ENCODE data around the gene GNA15. TPM values are rescaled to one million over a fixed set of nuclear protein-coding genes. Genes with fewer than 3 reads are reported as not detected.
A peak's percentile ranks its signal among the peaks of the same experiment; 100 is the strongest.

GNA15 gene
- total and polyA plus RNA-seq, 12 donors, result 0.61 to 16.3 (median 6.8) TPM

GRCh38 chr19:3159565-3159964 lies 23.7 kb downstream of the GNA15 start:
- H3K36me3 ChIP-seq (replicated peaks in 1 of 2), result no peaks in the 10 kb centered on the region
- H3K4me3 ChIP-seq, result no peak overlapping the region
- H3K27ac ChIP-seq, result no peak overlapping the region
- peaks cover 0 to 8% of the 10 kb centered on the region in 2 donors for H3K4me1 ChIP-seq (replicated peaks in 1 of 2)
- no peak for TF ChIP-seq POLR2A (IDR thresholded peaks at IDR 0.05)
- TF ChIP-seq, protein P1, sequence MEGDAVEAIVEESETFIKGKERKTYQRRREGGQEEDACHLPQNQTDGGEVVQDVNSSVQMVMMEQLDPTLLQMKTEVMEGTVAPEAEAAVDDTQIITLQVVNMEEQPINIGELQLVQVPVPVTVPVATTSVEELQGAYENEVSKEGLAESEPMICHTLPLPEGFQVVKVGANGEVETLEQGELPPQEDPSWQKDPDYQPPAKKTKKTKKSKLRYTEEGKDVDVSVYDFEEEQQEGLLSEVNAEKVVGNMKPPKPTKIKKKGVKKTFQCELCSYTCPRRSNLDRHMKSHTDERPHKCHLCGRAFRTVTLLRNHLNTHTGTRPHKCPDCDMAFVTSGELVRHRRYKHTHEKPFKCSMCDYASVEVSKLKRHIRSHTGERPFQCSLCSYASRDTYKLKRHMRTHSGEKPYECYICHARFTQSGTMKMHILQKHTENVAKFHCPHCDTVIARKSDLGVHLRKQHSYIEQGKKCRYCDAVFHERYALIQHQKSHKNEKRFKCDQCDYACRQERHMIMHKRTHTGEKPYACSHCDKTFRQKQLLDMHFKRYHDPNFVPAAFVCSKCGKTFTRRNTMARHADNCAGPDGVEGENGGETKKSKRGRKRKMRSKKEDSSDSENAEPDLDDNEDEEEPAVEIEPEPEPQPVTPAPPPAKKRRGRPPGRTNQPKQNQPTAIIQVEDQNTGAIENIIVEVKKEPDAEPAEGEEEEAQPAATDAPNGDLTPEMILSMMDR (IDR thresholded peaks at IDR 0.05), result no peak
- H3K9me3 ChIP-seq (replicated peaks in 1 of 3), result no peaks in the 10 kb centered on the region
- intact Hi-C loops (cut with DNase I), result no loop called here
- 68 to 79% (median 71%) methylated on average over 8 of the region's 8 CpGs for WGBS, 4 donors
- DNase-seq, result no peak
- H3K27me3 ChIP-seq, result no peaks in the 10 kb centered on the region

- intact Hi-C loops (cut with DNase I), result loop anchor here (5.0 to 10.0 kb wide), 4 partner anchors 33 to 275 kb away; no protein-coding TSS in a partner anchor
- WGBS, 4 donors, result 57 to 87% (median 68%) methylated on average over 3 of the region's 3 CpGs
- Histone ChIP-seq H3K9me3 (replicated peaks in 1 of 3) (no peaks in the 10 kb centered on the region), H3K4me3 (no peak overlapping the region), H3K27ac (no peak overlapping the region), H3K36me3 (replicated peaks in 1 of 2) (no peaks in the 10 kb centered on the region), H3K27me3 (no peaks in the 10 kb centered on the region), H3K4me1 (replicated peaks in 1 of 2) (peaks cover 0 to 2% of the 10 kb centered on the region in 2 donors)
- no peak for TF ChIP-seq POLR2A (IDR thresholded peaks at IDR 0.05)
- TF ChIP-seq, protein P1 (IDR thresholded peaks at IDR 0.05), result no peak
- no peak for DNase-seq
These were observed 24.4 kb downstream of the GNA15 start for GRCh38 chr19:3160219-3160618.

DNA sequence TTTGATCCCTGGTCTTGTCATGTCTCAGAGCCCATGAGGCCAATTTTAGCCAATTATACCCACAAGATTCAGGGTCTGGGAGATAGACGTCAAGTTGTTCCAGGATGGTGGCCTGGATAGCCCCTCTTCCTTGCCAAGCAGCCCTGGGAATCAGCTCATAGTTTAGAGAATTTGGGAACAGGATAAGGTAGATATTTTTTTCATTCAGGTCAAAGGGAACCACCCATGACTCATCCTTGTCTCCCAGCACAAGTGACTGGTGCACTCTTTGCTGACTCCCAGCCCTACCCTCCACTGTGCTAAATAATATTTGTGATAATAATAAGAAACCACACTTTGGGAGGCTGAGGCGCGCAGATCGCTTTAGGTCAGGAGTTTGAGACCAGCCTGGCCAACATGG lies 25.6 kb downstream of the GNA15 start:
- H3K27me3 ChIP-seq, result no peaks in the 10 kb centered on the region
- H3K4me3 ChIP-seq, result no peak overlapping the region
- TF ChIP-seq, protein P1 (IDR thresholded peaks at IDR 0.05), result no peak
- no peak for TF ChIP-seq POLR2A (IDR thresholded peaks at IDR 0.05)
- no peak overlapping the region for H3K27ac ChIP-seq
- H3K9me3 ChIP-seq (replicated peaks in 1 of 3), result no peaks in the 10 kb centered on the region
- 88 to 96% (median 90%) methylated on average over 3 to 4 of the region's 4 CpGs for WGBS, 4 donors
- DNase-seq, result no peak
- H3K4me1 ChIP-seq (replicated peaks in 1 of 2), result no peaks in the 10 kb centered on the region
- H3K36me3 ChIP-seq (replicated peaks in 1 of 2), result no peaks in the 10 kb centered on the region
- intact Hi-C loops (cut with DNase I), result loop anchor here (5.0 to 10.0 kb wide), 4 partner anchors 34 to 277 kb away; no protein-coding TSS in a partner anchor

DNA sequence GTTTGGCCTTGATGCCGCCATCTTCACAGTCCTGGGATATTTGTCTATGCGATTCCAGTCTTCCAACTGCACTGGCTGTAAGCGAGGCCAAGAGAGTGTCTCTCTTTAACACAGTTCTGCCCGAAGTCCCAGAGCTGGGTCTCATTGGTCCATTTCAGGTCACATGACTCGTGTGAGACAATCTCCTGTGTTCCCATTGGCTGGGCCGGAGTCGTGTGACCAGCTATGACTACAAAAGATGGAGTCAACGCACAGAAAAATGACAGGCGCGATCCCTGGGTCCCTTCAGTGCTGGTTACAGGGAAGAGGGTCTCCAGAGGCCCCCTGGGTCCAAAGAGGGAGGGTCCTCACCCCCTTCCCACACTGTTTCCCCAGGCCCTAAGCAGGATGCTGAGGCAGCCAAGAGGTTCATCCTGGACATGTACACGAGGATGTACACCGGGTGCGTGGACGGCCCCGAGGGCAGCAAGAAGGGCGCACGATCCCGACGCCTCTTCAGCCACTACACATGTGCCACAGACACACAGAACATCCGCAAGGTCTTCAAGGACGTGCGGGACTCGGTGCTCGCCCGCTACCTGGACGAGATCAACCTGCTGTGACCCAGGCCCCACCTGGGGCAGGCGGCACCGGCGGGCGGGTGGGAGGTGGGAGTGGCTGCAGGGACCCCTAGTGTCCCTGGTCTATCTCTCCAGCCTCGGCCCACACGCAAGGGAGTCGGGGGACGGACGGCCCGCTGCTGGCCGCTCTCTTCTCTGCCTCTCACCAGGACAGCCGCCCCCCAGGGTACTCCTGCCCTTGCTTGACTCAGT lies 26.8 kb downstream of the GNA15 start:
- 56 to 65% (median 59%) methylated on average over 25 to 38 of the region's 38 CpGs for WGBS, 4 donors

More for the DNA sequence above, 26.8 kb downstream of the GNA15 start:
- Histone ChIP-seq H3K27ac (no peak overlapping the region), H3K4me3 (no peak overlapping the region), H3K9me3 (replicated peaks in 1 of 3) (no peaks in the 10 kb centered on the region), H3K4me1 (replicated peaks in 1 of 2) (no peaks in the 10 kb centered on the region), H3K36me3 (replicated peaks in 1 of 2) (no peaks in the 10 kb centered on the region), H3K27me3 (no peaks in the 10 kb centered on the region)
- intact Hi-C loops (cut with DNase I), result loop anchor here (5.0 to 10.0 kb wide), 4 partner anchors 35 to 278 kb away; no protein-coding TSS in a partner anchor
- TF ChIP-seq, protein P1 (IDR thresholded peaks at IDR 0.05), result no peak
- no peak for TF ChIP-seq POLR2A (IDR thresholded peaks at IDR 0.05)
- peak in 1 of 7 donors; percentile 25 for DNase-seq

Data from adrenal gland (tissue), 12 donors.